Activated CD4-positive, alpha-beta T cell treated with anti-CD3 and anti-CD28 coated beads, Interleukin-2, amount 50 U/mL, for 1 hour (primary cell): Measurements from ENCODE around the gene RPE65.
"Not testable (repeated sequence)": the region's sequence is repeated elsewhere in the genome, so short reads cannot be mapped to it uniquely, and the experiment has no call there.

Source experiments
- DNase-seq: peaks from one replicate; pipeline ENCODE4 v3.0.0-alpha.2; 2020

The RPE65 gene

GRCh38 chr1:68449901-68450300 is at the start of gene RPE65:
TSS of gene RPE65 (minus strand) at chr1:68449954. CDS start at chr1:68449905, 49 bp downstream.
- DNase-seq, result no peak

GRCh38 chr1:68497358-68497698 is 47.6 kb upstream of the RPE65 start:
- DNase-seq, result no peak

DNA sequence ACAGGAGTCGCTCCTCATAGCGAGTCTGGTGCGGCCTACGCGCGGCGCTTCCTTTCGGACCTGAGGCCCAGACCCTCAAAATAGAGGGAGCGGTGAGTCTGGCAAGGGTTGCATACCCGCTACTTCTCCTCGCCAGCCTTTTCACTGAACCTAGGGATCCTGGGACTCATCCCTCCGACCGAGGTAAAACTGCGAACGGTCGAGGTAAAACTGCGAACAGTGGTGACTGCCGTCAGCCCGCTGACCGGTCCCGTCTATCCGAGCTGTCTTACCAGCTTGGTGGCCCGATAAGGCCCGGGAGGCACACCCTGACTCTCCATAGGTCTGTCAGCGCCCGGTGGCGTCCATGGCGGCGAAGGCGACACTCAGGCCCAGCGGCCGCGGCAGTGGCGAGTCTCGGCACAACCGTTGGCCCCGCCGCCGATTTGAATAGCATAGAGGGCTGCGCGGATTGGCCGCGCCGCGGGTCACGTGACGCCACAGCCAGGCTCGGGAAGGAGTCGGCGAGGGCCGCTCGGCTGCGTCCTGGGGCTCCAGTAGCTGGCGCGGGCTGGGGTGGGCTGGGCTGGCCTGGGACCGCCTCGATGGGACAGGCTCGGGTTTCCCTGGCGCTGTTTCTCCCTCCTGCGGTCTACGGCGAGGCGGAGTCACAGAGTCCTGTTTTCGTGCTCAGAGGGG is 47.1 kb upstream of the RPE65 start, which contains the start of gene DEPDC1:
Gene DEPDC1, minus strand, starts transcription at position 403 of the 678 bp plus-strand sequence. Its CDS starts 83 bp downstream, at position 320.
- peak; percentile 62 for DNase-seq

- no peak for DNase-seq
Measured at GRCh38 chr1:68495968-68496679, 46.4 kb upstream of the RPE65 start.

- no peak for DNase-seq
Measured at GRCh38 chr1:68495532-68495931, 45.8 kb upstream of the RPE65 start.

DNA sequence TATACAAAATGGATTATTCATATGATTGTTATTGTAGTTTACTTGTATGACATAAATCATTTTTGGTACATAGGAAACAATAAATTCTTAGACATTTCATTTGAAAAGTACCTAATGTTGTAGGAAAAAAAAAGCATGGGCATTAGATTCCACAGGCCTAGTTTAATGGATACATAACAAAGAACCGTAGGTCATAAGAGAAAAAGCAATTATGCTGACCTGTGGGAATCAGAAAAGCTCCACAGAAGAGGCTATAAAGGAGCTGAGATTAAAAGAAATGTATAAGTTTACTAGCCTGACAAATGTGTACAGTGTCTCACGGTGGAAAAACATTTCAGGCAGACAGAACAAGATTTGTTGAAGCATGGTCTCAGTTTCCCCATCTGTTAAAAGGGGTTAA is 43.4 kb upstream of the RPE65 start:
- DNase-seq, result no peak

DNA sequence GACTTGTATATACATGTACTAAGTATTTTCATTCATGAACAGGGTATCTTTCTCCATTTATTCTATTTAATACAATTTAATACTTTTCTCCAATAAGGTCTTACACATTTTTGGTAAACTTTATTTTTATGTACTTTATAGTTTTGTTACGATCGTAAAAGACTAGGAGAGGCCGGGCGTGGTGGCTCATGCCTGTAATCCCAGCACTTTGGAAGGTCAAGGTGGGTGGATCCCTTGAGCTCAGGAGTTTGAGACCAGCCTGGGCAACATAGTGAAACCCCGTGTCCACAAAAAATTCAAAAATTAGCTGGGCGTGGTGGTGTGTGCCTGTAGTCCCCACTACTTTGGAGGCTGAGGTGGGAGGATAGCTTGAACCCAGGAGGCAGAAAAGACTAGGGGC is 42.5 kb upstream of the RPE65 start:
- DNase-seq, result not testable (repeated sequence)

GRCh38 chr1:68490046-68490651 is 40.4 kb upstream of the RPE65 start:
- no peak for DNase-seq

DNA sequence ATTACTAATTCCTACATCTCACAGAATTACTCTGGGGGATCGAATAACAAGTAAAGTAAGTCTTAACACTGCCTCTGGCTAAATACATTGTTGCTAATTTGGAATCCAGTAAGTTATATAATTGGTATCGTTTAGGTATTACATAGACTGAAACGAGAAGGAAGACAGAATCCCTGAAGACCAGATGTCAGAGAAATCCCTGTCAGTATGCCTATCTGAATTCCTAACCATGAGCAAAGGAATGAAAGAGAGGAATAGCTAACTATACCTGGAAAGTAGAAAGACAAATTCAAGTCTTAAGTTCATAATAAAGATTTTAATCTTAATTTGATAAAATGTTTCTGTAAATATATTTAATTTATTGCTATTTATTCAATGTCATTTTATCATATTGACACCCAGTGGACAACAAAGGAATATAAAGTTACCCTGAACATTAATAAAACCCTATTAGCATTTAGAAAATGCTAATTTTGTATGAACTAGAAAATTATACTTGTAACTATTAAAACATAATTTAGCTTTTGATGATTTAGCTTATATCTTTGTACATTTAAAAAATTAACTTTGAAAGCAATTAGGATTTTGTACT is 35.8 kb upstream of the RPE65 start:
- DNase-seq, result no peak

DNA sequence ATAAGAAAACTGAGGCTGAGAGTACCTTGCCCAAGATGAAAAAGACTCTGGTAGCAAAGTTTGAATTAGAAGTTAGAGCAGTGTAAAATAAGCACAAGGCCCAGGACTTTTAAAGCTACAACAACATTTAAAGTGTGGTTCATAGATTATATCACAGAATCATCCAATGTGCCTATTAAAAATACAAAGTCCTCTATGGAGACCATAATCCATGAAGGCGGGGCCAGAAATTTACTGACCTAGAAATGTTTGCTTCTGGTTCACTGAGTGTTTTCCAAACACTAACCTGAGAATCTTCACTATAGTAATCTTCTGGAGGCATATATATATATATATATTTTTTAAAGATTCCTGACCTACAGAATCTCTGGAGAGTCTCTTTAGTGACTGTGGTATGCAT is 34.9 kb upstream of the RPE65 start:
- no peak for DNase-seq

GRCh38 chr1:68481041-68481440 is 31.3 kb upstream of the RPE65 start:
- DNase-seq, result no peak

- no peak for DNase-seq
Measured at GRCh38 chr1:68479501-68479900, 29.7 kb upstream of the RPE65 start.

- DNase-seq, result no peak
Measured at GRCh38 chr1:68478662-68479061, 28.9 kb upstream of the RPE65 start.

DNA sequence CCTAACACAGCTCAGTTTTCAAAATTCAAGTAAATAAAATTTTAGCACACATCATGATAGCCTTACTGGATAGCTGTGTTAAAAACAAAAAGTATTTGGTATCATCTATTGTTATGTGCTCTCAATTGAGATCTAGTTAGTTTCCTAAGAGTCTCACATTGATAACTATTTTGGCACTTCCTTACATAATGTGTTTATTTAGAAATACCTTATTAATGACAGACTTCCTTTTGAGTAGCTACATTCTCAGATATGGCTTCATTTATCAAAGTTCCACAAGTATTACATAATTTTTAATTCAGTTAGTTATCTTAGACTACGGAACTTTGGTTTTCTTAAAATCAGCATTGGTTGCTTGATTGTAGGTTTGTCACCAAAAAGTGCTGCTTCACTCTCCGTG is 26.9 kb upstream of the RPE65 start:
- DNase-seq, result not testable (repeated sequence)

GRCh38 chr1:68473060-68473459 is 23.3 kb upstream of the RPE65 start:
- DNase-seq, result no peak

- no peak for DNase-seq
Measured at GRCh38 chr1:68470388-68470970, 20.7 kb upstream of the RPE65 start.

DNA sequence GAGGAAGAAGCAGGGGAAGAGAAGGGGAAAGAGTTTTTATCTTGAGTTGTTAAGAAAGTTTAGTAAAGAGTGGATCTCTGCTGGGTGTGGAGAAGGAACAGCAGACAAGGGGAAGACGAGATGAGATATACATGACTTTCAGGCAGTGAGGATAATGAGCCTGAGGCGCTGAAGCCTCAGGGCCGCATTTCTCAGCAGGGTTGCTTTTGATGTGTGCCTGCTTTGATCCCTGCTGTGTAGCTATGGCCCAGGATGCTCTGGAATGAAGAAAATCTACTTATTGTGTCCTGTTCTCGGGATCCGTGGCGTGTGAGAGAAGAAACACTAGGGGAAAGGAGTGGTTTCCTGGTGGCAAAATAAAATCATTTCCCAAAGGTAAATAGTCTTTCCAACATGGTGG is 15.1 kb upstream of the RPE65 start:
- DNase-seq, result no peak

DNA sequence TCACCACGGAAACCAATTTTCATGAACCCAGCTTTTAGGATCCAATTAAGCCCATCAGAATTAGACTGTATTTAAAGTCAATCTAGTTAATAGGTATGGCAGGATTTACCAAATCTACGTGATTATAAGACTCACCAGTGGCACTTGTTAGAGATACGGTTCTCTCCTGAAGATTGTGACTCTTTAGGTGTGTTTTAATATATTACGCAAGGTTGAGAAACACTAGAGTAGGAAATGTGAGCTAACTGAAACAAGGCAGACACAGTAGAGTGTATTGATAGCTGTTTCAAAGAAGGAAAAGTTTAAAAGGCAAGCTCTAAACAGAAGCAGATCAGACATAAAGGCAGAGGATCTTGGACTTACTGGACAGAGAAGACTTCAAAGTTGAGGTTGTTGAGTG is 11.2 kb upstream of the RPE65 start:
- no peak for DNase-seq

- no peak for DNase-seq
Measured at GRCh38 chr1:68459796-68460195, 10.0 kb upstream of the RPE65 start.

DNA sequence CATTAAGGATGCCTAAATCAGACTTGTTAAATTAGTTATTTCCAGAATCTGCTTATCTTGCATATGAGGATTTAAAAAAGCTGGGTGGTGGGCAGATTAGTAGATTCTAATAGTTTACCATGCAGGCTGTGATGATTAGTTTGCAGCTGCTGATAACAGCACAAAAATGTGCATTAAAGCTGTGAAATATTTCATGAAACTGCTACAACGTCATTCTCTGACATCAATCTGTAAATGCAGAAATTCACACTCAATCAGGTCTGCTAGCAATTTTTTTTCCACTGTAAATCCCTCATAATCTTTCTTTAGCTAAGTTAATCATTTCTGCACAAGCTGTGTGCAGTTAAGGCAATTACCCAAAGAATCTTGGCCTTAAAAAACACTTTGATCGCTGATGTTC is 9.3 kb upstream of the RPE65 start:
- no peak for DNase-seq

DNA sequence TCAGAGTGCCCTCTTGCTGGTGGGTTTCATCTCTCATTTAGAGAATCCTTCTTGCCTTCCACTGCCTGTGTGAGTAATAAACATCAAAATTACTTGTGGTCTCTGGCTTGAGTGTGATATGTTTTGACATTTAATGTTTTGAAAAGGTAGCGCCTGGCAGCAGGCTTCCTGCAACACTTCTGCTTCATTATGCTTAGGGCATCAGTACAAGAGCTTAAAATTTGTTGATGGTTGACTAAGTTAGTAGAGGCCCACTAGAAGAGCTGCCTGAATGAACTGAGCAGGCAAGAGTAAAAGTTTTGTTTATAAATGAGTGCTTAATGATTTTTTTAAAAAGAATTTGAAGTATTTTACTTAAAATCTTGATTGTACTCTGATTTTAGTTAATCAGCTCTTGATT is 6.4 kb upstream of the RPE65 start:
- DNase-seq, result no peak

DNA sequence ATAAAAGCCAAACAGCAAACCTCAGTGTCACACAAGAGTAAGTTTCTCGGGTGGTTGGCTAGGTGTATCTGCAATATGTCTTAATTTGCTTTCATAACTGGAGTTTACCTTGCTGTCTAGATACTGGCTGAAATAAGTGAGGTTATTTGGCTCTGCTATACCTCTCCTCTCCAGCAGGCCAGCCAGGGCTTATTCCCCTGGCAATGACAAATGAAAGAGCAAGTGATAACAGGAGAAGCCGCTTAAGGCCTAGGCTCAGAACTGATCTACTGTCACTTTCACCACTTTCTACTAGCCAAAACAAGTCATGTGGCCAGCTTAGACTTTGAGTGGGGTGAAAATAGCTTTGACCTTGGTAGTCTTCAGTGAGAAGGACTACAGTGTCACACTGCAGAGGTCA is 4.8 kb upstream of the RPE65 start:
- no peak for DNase-seq

GRCh38 chr1:68453060-68453670 is 3.4 kb upstream of the RPE65 start:
- DNase-seq, result no peak
